SK-N-SH (cell line): ENCODE results near the gene TM9SF4. TPM values are rescaled to one million over a fixed set of nuclear protein-coding genes. Genes with fewer than 3 reads are reported as not detected.

Experiments
- CTCF ChIA-PET: fragments of 300-600, 350-600 bp; formaldehyde crosslinking; extraction: SDS; loops from one replicate; lab custom pipeline; 2021; lab: Yijun Ruan, JAX
- POLR2A ChIA-PET: fragments of 350-600 bp; sonication (Branson Sonifier 250); formaldehyde crosslinking; extraction: SDS; loops from one replicate; lab custom pipeline; 2020; ENCODE audit warnings: antibody characterized with exemption, inconsistent platforms; lab: Yijun Ruan, JAX
- DNase-seq: peaks from one replicate; pipeline ENCODE4 v3.0.0; 2012
- H2AFZ ChIP-seq: fragments of 200-600 bp; sonication (generic); 2 replicates; pipeline ENCODE4 v1.8.1; 2016; ENCODE audit warnings: antibody characterized with exemption, mild to moderate bottlenecking, low read depth
- H3F3A ChIP-seq: fragments of 200-600 bp; sonication (generic); replicated peaks from 2 replicates; pipeline ENCODE3; 2016; ENCODE audit warnings: antibody characterized with exemption, mild to moderate bottlenecking; ENCODE audit not compliant: insufficient read depth
- H3K27ac ChIP-seq, 2 experiments: fragments of 200-500 bp in 1 of 2; fragments of 200-600 bp in 1 of 2; sonication (Bioruptor generic) in 1 of 2; sonication (generic), shearing (Covaris generic) in 1 of 2; 2 replicates each; pipeline versions ENCODE4 v1.5.1 to v1.6.1; 2014 to 2016; ENCODE audit warnings: low read depth in 2 of 2, inconsistent platforms in 1 of 2, low read length in 1 of 2, mild to moderate bottlenecking in 1 of 2, mixed read lengths in 1 of 2
- H3K27me3 ChIP-seq: fragments of 200-600 bp; sonication (generic), shearing (Covaris generic); 2 replicates; pipeline ENCODE4 v1.6.1; 2016; ENCODE audit warnings: mixed run types; ENCODE audit not compliant: insufficient read depth
- H3K36me3 ChIP-seq, 2 experiments: fragments of 200-500 bp in 1 of 2; fragments of 200-600 bp in 1 of 2; sonication (Bioruptor generic) in 1 of 2; sonication (generic) in 1 of 2; replicated peaks in 1 of 2; 2 replicates each; pipeline versions ENCODE3 to v1.5.1; 2014 to 2016; ENCODE audit warnings: low read length in 1 of 2, mild to moderate bottlenecking in 1 of 2; ENCODE audit not compliant: insufficient read depth in 2 of 2, control insufficient read depth in 1 of 2
- H3K4me1 ChIP-seq, 2 experiments: fragments of 200-500 bp in 1 of 2; fragments of 200-600 bp in 1 of 2; sonication (Bioruptor generic) in 1 of 2; sonication (generic), shearing (Covaris generic) in 1 of 2; 2 replicates each; pipeline versions ENCODE4 v1.5.1 to v1.6.1; 2014 to 2016; ENCODE audit warnings: low read depth in 1 of 2, low read length in 1 of 2, mixed run types in 1 of 2; ENCODE audit not compliant: insufficient read depth in 2 of 2, control insufficient read depth in 1 of 2
- H3K4me2 ChIP-seq: fragments of 200-600 bp; sonication (generic), shearing (Covaris generic); 2 replicates; pipeline ENCODE4 v1.6.1; 2017; ENCODE audit warnings: mixed run types
- H3K4me3 ChIP-seq, 2 experiments: fragments of 200-500 bp in 1 of 2; fragments of 200-600 bp in 1 of 2; sonication (Bioruptor generic) in 1 of 2; sonication (generic), shearing (Covaris generic) in 1 of 2; 2 replicates each; pipeline versions ENCODE4 v1.5.1 to v1.8.1; 2014 to 2016; ENCODE audit warnings: low read depth in 2 of 2, inconsistent platforms in 1 of 2, low read length in 1 of 2, mild to moderate bottlenecking in 1 of 2, mixed read lengths in 1 of 2, moderate library complexity in 1 of 2
- H3K79me2 ChIP-seq: fragments of 200-600 bp; sonication (generic); 2 replicates; pipeline ENCODE4 v1.8.1; 2017; ENCODE audit warnings: mild to moderate bottlenecking; ENCODE audit not compliant: insufficient read depth
- H3K9ac ChIP-seq: fragments of 200-600 bp; sonication (generic); 2 replicates; pipeline ENCODE4 v1.6.1; 2017; ENCODE audit warnings: mixed run types
- H3K9me2 ChIP-seq: fragments of 200-600 bp; sonication (generic); 2 replicates; pipeline ENCODE4 v1.6.1; 2017; ENCODE audit warnings: mixed run types
- H3K9me3 ChIP-seq: fragments of 200-600 bp; sonication (generic); 2 replicates; pipeline ENCODE4 v1.6.1; 2017; ENCODE audit warnings: mixed run types, mild to moderate bottlenecking, moderate library complexity
- H4K20me1 ChIP-seq: fragments of 200-600 bp; sonication (generic); 2 replicates; pipeline ENCODE4 v1.6.1; 2017; ENCODE audit warnings: mild to moderate bottlenecking, mixed run types; ENCODE audit not compliant: insufficient read depth
- ELF1 ChIP-seq: IDR thresholded peaks from 2 replicates; pipeline ENCODE4 v1.4.0; 2012
- EP300 ChIP-seq, 2 experiments: IDR thresholded peaks; 2 replicates each; pipeline versions ENCODE4 v1.4.0 to v1.6.1; 2012; ENCODE audit warnings: borderline replicate concordance in 1 of 2, low read depth in 1 of 2, low read length in 1 of 2
- FOSL2 ChIP-seq: IDR thresholded peaks from 2 replicates; pipeline ENCODE4 v1.4.0; 2012; ENCODE audit warnings: low read depth, mild to moderate bottlenecking, moderate library complexity, borderline replicate concordance
- FOXJ3 ChIP-seq: sonication (generic); formaldehyde crosslinking; IDR thresholded peaks from 2 replicates; pipeline ENCODE4 v1.5.1; 2020; ENCODE audit warnings: mild to moderate bottlenecking, missing genetic modification reagents
- GABPA ChIP-seq: IDR thresholded peaks from 2 replicates; pipeline ENCODE4 v1.4.0; 2012; ENCODE audit warnings: low read depth, mild to moderate bottlenecking
- GATA2 ChIP-seq: sonication (generic); formaldehyde crosslinking; IDR thresholded peaks from 2 replicates; pipeline ENCODE4 v1.5.0; 2020; ENCODE audit warnings: mild to moderate bottlenecking, missing genetic modification reagents
- IRF3 ChIP-seq: fragments of 150-350 bp; IDR thresholded peaks from 2 replicates; pipeline ENCODE4 v1.6.1; 2016; ENCODE audit warnings: mild to moderate bottlenecking, low read depth, low read length
- MXI1 ChIP-seq: IDR thresholded peaks from 2 replicates; pipeline ENCODE4 v1.6.1; 2012; ENCODE audit warnings: mild to moderate bottlenecking, low read depth, low read length, improper control_type of control experiment
- PBX3 ChIP-seq: IDR thresholded peaks from 2 replicates; pipeline ENCODE4; 2012
- POLR2AphosphoS5 ChIP-seq: IDR thresholded peaks from 2 replicates; pipeline ENCODE4 v1.6.1; 2012; ENCODE audit warnings: low read depth, low read length
- REST ChIP-seq: IDR thresholded peaks from 2 replicates; pipeline ENCODE4 v1.6.1; 2012; ENCODE audit warnings: mild to moderate bottlenecking, low read depth, low read length, moderate library complexity
- TCF12 ChIP-seq: IDR thresholded peaks from 2 replicates; pipeline ENCODE4 v1.4.0; 2012
- USF1 ChIP-seq: IDR thresholded peaks from 2 replicates; pipeline ENCODE4 v1.4.0; 2012; ENCODE audit warnings: low read depth, borderline replicate concordance
- WGBS: methylation state at CpG from one replicate; pipeline ENCODE4 v1.1.6; 2017; ENCODE audit warnings: low lambda C conversion rate; 5-methylcytosine and 5-hydroxymethylcytosine counted together
- polyA plus RNA-seq, 3 experiments: library from polyadenylated mRNA; depleted of rRNA; stranded (reverse); fragments of >200 nt; gene quantifications; 2 replicates each; pipeline ENCODE4 v1.2.3, GENCODE V29; 2012

TM9SF4 gene
- polyA plus RNA-seq, 1 of the 3 experiments (the other 2 are of a cell fraction), result 61.0 TPM

- DNase-seq, result no peak
- CTCF ChIA-PET, result no interaction called here
- WGBS, result 96% methylated on average over 2 of the region's 2 CpGs
Measured at GRCh38 chr20:32068174-32068573, 41.3 kb upstream of the TM9SF4 start.

GRCh38 chr20:32069711-32070110, 39.8 kb upstream of the TM9SF4 start:
- no peak overlapping the region for H3K9ac ChIP-seq
- CTCF ChIA-PET, result no interaction called here
- no peaks in the 10 kb centered on the region for H3K9me3 ChIP-seq
- POLR2A ChIA-PET, result no interaction called here
- no peak overlapping the region for H3K4me2 ChIP-seq
- H2AFZ ChIP-seq, result 0 out of 2 replicates have a peak overlapping the region, but pooled peaks have one; percentile 9
- H3F3A ChIP-seq, result peaks cover 4% of the 10 kb centered on the region
- DNase-seq, result no peak
- H3K4me1 ChIP-seq, result no peaks in the 10 kb centered on the region; a peak in 1 of 4 replicates
- no peak overlapping the region for H3K27ac ChIP-seq
- H3K4me3 ChIP-seq, result no peak overlapping the region
- no peaks in the 10 kb centered on the region for H4K20me1 ChIP-seq
- H3K79me2 ChIP-seq, result no peaks in the 10 kb centered on the region
- H3K36me3 ChIP-seq, result no peaks in the 10 kb centered on the region
- no peaks in the 10 kb centered on the region; the same call in 1 of the 2 replicates for H3K27me3 ChIP-seq
- H3K9me2 ChIP-seq, result no peaks in the 10 kb centered on the region
- TF ChIP-seq GABPA, result no peak
- TF ChIP-seq POLR2AphosphoS5, result no peak
- no peak for TF ChIP-seq IRF3
- TF ChIP-seq REST, result no peak
- no peak for TF ChIP-seq FOXJ3
- TF ChIP-seq PBX3, result no peak
- no peak for TF ChIP-seq GATA2 (CRISPR knock-in tag)
- no peak for TF ChIP-seq USF1
- no peak for TF ChIP-seq FOSL2
- no peak for TF ChIP-seq TCF12
- TF ChIP-seq ELF1, result no peak

More at GRCh38 chr20:32068174-32068573, 41.3 kb upstream of the TM9SF4 start:
- H3K9me3 ChIP-seq, result no peaks in the 10 kb centered on the region
- H3K79me2 ChIP-seq, result no peaks in the 10 kb centered on the region
- no peak overlapping the region for H3K9ac ChIP-seq
- H3K4me2 ChIP-seq, result no peak overlapping the region
- no peak overlapping the region for H2AFZ ChIP-seq
- H3K9me2 ChIP-seq, result no peaks in the 10 kb centered on the region
- H3K36me3 ChIP-seq, result no peaks in the 10 kb centered on the region
- TF ChIP-seq REST (no peak), EP300 (IDR thresholded peaks at IDR 0.05; ENCODE audit: borderline replicate concordance in 1 of 2, low read depth in 1 of 2, low read length in 1 of 2) (no peak), MXI1 (no peak)
- TF ChIP-seq, all 33 proteins: peak for 0
- no peaks in the 10 kb centered on the region; a peak in 1 of 4 replicates for H3K4me1 ChIP-seq
- H3K27me3 ChIP-seq, result peaks cover under 1% of the 10 kb centered on the region; the same call in 1 of the 2 replicates
- H3K27ac ChIP-seq, result peak overlapping the region in 1 of 2 experiments; percentile 57; a peak in 2 of 4 replicates
- no peak overlapping the region for H3K4me3 ChIP-seq
- POLR2A ChIA-PET, result no interaction called here
- peaks cover 4% of the 10 kb centered on the region for H3F3A ChIP-seq
- no peaks in the 10 kb centered on the region for H4K20me1 ChIP-seq
